Activated T-cell treated with anti-CD3 and anti-CD28 coated beads for 1 hour (primary cell): ENCODE measurements around the gene S100Z.
"Not testable (repeated sequence)": the region's sequence is repeated elsewhere in the genome, so short reads cannot be mapped to it uniquely, and the experiment has no call there.

Source experiments
- DNase-seq: peaks from one replicate; pipeline ENCODE4 v3.0.0-alpha.2; 2020; ENCODE audit warnings: low read depth

S100Z gene

DNA sequence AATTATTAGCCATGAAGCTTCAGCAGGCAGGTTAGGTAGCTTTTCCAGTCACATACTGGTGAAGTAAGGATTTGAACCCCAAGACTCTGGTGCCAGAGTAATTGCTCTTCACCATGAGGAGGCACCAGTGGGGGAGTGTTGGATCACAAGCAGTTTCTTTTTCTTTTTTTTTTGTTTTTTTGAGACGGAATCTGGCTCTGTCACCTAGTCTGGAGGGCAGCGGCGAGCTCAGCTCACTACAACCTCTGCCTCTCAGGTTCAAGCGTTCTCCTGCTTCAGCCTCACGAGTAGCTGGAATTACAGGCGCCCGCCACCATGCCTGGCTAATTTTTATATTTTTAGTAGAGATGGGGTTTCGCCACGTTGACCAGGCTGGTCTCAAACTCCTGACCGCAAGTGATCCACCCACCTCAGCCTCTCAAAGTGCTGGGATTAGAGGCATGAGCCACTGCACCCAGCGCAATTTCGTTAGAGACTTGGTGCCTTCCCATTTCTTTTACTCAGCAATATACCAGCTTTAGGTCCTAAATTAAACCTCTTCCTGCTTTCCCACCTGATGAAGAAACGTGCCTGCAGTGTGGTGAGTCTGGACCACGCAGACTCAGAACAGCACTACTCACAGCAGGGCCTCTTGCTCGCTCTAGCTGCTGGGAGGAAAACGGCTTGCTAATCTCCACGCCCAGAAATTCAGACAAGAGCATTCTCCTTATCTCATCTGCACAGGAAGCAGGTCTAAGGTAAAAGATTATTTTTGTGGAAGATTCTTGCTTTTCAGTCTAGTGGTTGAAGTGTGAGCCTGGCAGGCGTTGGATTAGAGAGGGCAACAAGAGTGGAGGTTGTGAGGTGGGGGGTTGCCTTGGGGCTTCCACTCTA, at the start of gene S100Z:
S100Z (plus strand) TSS at position 596 of the 873 bp plus-strand sequence. CDS start 25,346 bp downstream, outside the sequence.
- no peak for DNase-seq

DNA sequence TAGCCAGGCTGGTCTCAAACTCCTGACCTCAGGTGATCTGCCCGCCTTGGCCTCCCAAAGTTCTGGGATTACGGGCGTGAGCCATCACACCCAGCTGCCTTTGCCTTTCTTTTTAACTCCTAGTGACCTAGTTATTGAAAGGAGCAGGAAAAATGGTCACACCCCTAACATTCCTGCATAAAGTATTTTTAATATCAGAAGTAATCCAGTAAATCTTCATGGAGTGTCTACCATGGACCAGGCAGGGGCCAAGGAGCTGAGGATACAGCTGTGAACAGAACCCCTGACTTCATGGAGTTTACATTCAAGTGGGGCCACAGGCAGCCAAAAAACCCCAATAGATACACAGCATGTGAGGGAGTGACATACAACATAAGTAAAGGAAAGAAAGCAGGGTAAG, 49.2 kb upstream of the S100Z start:
- no peak for DNase-seq

DNA sequence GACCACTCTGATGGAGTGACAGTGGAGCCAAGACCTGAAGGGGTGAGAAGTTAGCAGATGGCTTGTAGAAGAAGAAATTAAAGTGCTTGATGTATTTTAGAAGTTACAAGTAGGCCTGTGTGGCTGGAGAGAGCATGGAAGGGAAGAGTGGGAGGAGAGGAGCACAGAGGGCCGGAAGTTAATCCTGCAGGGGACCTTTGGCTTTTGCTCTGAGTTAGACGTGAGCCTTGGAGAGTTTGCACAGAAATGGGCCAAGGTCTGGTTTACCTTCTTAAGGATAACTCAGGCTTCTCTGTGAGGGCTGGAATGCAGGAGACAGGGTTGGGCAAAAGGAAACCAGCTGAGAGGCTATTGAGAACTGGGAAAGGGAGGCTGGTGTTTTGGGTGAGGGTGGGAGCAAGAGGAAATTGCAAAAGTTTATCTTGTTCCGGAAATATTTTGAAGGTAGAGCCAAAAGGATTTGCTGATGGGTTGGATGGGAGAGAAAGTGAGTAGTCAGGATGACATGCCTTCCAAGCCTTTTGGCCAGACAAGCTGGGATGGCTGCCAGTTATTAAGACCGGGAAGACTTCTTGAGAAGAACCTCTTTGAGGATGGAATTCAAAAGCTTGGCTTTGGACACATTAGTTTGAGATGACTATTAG, 48.5 kb upstream of the S100Z start:
- no peak for DNase-seq

DNA sequence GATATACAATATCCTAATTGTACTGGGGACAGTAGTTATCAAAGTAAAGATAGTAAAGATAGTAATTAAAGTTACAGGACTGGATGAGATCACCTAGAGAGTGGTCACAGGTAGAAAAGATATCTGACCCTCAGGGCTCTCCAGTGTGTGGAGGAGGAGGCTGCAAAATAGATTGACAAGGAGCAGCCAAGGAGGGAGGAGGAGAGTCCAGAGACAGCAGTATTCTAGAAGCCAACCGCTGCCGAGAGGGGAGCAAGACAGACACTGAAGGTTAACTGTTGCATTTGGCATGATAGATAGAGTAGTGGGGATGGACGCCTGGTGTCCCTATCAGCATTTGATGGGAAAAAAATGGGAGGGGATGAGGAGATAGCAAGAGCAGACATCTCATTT, 48.0 kb upstream of the S100Z start:
- no peak for DNase-seq

DNA sequence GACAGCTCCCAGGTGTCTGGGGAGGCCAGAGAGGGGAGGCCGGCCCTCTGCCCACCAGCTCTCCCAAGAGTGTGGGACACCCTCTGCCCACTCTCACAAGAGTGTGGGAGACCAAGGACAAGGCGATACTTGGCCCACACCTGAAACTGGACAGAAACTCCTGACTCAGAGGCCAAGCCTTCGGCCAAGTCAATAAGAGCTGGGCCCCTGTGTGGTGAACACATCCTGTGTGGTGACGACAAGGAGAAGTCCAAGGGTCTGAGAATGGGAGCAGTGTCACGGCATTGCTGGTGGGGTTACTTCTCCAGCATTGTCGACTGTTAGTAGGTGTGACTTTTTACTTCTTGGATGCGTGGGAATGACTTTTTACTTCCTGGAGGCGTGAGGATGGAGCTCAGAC, 45.5 kb upstream of the S100Z start:
- DNase-seq: no peak

DNA sequence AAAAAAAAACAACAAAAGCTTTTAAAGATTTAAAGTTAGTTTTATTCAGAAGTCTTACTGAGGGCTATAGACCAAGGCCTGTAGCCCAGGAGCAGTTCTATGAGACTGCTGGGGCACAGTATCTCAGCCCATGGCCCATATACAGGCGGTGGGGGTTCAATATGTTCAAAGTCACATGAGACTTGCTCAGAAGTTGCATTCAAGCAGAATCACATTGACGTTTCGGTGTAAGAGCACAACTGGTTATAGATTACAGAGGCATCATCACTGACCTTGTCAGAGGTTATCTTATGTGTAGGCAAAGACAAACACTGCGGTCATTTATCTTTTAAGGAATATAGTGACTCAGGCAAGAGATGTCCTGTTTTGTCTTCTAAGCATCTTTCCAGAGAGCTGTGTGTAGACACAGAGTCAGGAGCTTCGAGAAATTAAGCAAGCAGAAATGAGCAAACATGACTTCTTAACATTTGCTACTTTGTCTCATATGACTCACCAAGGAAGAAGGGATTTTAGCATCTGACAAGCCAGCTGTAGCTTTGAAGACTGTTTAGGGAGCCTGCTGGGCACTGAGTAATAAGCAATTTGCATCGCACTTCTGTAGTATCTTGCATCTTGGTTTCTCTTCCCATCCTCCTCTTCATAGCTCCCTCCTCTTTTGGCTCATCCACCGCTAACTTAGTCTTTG, 43.9 kb upstream of the S100Z start:
- DNase-seq: no peak

DNA sequence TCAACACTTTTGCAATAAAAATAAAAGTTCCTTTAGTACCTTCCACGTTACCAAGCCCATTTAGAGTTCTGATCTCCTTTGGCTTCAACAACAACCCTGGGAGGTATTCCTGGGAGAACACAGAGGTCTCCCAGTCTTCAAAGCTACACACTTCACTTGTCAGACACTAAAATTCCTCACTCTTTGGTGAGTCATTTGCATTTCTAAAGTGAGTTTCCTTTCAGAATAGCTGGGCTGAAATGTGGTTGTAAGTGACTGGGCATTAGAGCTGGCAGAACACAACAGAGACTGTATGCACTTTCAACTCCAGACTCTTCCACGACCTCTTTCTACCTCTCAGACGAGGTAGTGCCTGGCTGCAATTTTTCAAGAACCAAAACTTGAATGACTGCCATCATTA, 42.5 kb upstream of the S100Z start:
- no peak for DNase-seq

DNA sequence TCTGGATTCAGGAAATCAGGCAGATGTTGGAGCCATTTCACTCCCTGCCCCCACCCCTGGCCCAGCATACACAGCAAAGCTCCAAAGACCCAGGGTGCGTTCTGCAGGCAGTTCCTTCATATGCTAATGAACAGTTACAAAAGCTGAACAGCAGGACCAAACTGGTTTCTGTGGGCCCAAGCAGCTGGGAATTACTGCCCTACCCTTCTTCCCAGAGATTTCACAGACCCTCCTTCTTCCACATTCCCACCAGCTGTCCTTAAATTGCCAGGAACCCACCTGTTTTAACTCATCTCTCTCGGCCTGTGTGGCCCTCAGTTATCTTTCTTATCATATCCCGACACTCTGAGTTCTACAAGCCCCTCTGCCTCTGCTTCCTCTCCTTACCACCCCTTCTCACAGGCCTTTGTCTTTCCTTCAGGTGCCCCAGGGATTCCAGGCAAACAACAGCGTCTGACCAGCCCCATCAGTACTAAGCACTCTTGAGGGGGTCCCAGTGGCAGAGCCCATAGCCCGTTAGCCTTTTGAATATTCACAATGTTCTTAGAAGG, 41.6 kb upstream of the S100Z start:
- DNase-seq: no peak

DNA sequence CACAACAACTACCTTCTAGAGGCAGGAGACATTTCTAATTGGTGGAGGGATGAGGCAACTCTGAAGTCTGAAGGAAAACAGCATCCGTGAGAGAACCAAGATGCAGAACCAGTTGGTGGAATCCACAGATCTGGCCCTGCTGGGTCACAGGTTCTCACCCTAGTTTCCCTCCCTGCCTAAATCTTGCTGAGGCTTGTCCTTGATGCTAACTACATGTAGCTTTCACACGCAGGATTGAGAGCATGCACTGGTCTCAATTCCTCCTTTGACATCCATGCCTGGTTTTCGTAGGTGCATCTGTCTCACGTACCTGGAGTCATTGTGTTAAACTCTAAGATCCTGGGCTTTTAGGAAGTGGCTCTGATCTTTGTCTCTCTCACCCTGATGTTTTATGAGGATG, 40.7 kb upstream of the S100Z start:
- no peak for DNase-seq

DNA sequence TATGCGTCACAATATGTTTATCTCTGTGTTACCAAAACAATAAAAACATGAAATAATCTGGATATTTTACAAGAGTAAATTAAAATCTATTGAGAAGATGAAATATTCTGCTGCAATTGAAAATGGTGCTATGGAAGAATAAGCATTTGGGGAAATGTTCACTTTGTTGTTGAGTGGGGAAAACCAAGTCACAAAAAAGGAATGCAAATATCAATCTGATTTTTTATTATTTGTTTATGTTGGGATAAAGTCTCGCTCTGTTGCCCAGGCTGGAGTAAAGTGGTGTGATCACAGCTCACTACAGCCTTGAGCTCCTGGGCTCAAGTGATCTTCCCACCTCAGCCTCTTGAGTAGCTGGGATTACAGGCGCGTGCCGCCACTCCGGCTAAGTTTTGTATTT, 39.6 kb upstream of the S100Z start:
- no peak for DNase-seq

DNA sequence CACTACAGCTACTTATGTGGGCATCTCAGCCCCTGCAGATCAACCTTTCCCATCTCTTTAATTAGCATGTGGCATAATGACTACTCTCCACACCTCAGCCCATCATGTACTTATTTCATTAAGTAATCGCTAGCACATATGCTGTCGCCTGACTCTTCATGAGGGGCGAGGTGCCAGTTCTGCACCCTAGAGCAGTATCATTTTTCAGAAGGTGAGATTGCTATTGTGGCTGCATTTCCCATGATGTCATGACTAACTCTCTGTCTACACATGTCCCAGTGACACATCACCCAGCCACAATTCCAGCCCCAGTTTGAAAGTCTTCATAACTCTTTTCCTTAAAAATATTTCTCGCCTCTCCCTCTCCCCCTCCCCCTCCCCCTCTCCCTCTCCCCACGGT, 38.6 kb upstream of the S100Z start:
- no peak for DNase-seq

DNA sequence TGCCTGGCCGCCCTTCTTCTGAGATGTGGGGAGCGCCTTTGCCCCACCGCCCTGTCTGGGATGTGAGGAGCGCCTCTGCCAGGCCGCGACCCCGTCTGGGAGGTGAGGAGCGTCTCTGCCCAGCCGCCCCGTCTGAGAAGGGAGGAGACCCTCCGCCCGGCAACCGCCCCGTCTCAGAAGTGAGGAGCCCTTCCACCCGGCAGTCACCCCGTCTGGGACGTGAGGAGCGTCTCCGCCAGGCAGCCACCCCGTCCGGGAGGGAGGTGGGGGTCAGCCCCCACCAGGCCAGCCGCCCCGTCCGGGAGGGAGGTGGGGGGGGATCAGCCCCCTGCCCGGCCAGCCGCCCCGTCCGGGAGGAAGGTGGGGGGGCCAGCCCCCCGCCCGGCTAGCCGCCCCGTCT, 37.6 kb upstream of the S100Z start:
- DNase-seq: not testable (repeated sequence)

DNA sequence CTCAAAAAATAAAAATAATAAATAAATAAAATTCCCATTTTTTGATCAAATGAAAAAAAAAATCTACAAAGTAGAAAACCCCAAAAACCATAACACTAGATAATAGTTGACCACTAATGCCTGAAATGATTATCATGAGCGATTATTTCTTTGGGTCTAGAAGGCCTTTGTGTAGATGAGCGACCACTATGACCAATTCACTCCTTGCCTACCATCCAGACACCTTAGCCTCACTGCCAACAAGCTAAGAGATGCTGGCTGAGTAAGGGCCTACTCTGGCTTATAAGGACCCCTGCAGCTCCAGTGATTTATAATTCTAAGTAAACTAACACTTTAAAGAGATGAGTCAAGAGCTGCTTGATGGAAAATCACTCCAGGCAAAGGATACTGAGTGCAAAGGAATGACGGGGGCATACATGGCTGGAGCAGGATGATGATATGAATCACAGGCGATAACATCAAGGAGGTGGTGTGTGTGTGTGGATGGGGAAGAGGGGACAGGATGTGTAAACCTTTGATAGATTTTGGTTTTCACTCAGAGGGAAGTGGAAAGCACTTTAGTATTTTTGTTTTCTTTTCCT, 35.7 kb upstream of the S100Z start:
- DNase-seq: no peak

DNA sequence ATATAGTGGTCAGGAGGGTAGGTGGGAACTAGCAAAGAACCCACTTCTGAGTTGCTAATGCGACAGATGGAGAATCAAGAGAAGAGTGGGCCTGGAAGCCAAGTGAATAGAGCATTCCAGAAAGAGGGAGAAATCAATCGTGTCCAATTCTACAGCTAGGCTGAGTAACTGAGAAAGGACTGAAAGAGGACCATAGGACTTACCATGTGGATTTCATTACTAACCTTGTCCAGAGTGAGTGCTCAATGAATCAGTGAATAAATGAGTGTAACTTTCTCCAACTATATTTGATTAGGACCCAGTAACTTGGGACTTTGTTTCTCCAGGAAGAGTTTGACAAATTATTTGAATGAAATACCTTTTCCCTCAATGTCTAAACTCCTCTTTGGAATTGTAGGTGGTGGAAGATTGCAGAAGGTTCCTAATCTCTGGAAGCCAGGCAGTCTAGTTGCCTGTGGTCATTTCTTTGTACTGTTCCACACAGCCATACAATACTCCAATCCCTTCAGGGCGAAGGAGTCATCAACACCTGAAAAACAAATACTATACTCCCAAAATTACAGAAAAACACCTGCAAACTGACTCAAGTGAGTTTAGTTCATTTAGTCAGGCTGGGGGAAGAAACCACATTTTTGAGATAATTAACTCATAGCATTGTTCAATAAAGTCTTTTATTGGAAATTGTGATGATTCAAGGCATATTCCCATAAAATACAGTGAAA, 33.5 kb upstream of the S100Z start:
- DNase-seq: no peak

DNA sequence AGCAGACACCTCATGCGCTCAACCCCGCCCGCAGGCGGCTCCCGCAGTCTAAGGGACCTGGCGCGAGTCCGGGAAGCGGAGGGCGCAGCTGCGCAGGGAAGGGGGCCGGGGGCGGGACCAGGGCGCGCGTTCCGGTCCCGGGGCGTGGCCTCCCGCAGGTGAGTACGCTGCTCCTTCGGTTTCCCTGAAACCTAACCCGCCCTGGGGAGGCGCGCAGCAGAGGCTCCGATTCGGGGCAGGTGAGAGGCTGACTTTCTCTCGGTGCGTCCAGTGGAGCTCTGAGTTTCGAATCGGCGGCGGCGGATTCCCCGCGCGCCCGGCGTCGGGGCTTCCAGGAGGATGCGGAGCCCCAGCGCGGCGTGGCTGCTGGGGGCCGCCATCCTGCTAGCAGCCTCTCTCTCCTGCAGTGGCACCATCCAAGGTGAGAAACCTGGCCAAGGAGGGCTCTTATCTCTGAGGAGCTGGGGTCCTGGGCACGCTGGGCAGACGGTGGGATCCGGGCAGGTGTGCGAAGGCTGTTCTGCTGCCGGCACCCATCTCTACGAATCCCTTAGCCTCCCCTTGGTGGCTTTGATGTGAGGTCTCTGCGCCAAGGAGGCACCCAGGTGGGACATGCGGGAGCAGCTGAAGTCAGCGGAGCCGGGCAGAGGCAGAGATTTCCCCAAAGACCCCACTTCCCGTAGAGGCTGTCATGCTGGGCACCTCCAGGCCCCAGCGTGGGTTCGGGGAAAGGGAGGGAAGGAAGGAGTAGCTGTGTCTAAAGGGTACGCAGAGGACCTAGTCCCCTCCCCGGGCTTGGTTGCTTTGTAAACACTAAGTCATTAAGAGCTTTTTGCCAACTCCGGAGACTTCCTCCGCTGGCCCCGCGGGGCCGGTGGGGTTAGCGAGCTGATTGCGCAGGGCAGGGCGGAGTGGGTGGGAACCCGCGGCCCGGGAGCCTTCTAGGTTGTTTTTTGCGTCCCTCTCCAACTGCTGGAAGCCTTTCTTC, 30.7 kb upstream of the S100Z start, which contains the start of gene F2RL1:
F2RL1 (plus strand) TSS at position 187 of the 988 bp plus-strand sequence; CDS start at position 340, 153 bp downstream.
- DNase-seq: peak; percentile 41

DNA sequence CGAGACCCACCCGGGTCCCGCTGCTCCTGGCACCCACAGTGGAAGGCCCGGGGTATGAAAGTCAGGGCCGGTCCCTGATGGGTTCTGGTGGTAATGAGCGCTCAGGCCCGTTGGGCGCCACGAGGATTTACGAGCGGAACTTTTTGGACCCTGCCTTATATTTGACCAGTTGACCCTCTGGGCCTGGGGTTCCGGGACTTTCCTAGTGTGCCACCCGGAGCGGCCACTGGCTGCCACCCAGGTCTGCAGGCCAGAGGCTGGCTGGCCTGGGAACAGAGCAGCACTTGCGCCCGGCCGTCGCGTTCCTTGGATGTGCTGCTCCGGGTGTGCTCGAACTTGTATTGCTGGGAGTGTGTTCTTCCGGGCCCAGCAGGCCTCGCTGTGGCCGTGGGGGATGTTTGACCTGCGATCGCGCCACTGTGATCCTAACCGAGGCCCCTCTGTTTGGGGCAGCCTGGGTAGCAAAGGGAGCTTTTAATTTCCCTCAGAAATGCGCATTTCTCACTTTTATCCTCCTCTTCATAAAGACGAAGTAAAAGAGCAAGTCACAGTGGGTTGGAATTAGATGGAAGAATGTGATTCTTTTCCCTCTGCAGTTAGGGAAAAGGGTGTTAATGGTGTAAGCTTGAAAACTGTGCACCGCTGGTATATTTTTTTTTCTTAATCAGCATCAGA, 29.8 kb upstream of the S100Z start:
- no peak for DNase-seq

DNA sequence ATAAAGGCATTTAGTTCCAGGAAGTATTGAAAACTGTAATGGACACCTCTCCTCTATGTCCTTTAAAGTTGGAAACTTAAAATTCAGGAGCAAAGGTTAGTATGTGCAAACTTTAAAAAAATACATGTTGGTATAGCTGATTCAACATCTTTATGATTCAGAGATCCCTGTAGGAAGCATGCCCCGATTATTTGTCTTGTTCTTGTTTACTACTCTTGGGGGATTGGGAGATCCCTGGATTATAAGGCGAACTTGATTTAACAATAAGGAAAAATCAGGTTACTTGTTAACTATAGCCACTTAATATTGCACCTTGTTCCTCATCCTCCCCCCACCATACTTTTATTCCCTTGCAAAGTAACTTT, 29.3 kb upstream of the S100Z start:
- DNase-seq: no peak

DNA sequence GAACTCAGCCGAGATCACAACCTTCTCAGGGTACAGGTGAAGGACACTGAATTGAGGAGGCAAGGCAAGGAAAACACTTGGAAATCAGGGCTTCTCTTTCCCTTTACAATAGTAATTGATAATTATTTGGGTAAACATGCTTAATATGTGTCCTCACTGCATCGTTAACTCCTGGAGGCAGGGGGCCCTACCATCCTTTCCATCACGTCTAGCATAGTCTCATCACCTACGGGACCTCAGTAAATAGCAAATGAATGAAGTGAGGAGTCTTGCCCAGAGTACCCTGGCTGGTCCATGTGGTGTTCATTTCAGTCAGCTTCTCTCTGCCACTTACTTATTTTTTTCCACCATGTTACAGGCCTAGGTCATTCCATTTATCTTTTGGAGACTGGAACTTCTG, 28.7 kb upstream of the S100Z start:
- no peak for DNase-seq

DNA sequence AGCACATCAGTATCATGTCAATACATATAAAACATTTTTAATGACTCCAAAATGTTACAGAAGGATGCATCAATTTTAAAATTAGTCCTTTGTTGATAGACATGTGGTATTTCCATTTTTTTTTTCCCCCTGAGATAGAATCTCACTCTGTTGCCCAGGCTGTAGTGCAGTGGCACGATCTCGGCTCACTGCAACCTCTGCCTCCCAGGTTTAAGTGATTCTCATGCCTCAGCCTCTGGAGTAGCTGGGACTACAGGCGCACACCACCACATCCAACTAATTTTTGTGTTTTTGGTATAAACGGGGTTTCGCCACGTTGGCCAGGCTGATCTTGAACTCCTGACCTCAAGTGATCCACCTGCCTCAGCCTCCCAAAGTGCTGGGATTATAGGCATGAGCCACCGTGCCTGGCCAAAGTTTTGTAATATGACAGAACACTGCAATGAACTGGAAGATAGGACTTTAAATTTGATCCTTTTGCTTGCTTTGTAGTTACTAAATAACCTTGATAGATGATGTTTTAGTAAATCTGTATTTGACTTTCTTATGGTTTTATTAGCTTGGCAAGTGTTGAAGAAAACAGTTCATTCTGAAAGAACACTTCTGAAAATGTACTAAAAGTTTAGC, 27.6 kb upstream of the S100Z start:
- DNase-seq: not testable (repeated sequence)
